ENCODE results near the gene OR6C4. TPM values are rescaled to one million over a fixed set of nuclear protein-coding genes. Genes with fewer than 3 reads are reported as not detected.

The OR6C4 gene
- total RNA-seq, 1 experiment from 2014 or later, result not detected

DNA sequence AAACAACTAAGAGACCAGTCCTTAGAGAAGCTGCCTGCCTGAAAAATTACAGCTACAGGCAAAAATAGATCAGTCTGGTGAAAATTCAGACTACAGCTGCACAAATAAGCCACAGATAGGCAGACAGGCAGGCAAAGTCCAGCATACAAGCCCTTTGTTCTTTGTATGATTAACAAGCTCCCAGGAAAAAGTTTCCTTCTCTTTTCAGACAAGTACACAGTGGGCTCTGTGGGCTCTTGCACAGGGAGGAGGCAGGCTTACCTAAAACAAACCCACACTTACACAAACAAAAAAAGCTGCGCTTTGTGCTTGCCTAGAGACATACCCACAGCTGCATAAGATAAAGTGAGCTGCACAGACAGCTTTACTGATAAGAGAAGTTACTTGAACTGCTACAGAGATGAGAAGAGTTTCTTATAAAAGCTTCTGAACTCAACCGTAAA lies 49.6 kb upstream of the OR6C4 start:
- DNase-seq, result no peak
- no peaks in the 10 kb centered on the region for H3K27me3 ChIP-seq (ENCODE audit: insufficient read depth, low read length)
- no peak overlapping the region for H2BK15ac ChIP-seq (ENCODE audit: low read depth, low read length)
- no peak overlapping the region for H3K14ac ChIP-seq (ENCODE audit: insufficient read depth, low read length)
- Mint-ChIP-seq H3K4me1 (no peaks in the 10 kb centered on the region), H3K27ac (no peak overlapping the region), H3K27me3 (ENCODE audit: low read depth) (no peaks in the 10 kb centered on the region; the same call in 1 of the 2 replicates), H3K36me3 (ENCODE audit: insufficient read depth in 1 of 3, low read depth in 3 of 3) (no peaks in the 10 kb centered on the region), H3K9me3 (no peaks in the 10 kb centered on the region), H3K4me3 (no peak overlapping the region)
- H3K23me2 ChIP-seq (ENCODE audit: insufficient read length, low read depth, low read length, poor library complexity, severe bottlenecking), result no peaks in the 10 kb centered on the region
- H3K27ac ChIP-seq (ENCODE audit: insufficient read length, low read depth, low read length), result no peak overlapping the region
- no peak overlapping the region for H2BK5ac ChIP-seq (ENCODE audit: insufficient read length, low read length)
- no peak overlapping the region for H3K56ac ChIP-seq (ENCODE audit: insufficient read length, low read depth, low read length)
- no peak overlapping the region for H3K9ac ChIP-seq (ENCODE audit: extremely low read depth, insufficient read length, low read length)
- H2BK120ac ChIP-seq (ENCODE audit: low read depth, low read length, poor library complexity, severe bottlenecking), result no peak overlapping the region
- no CpG with 5 or more reads among the region's 2 CpGs for WGBS (ENCODE audit: extremely low coverage, insufficient read length, low lambda C conversion rate)
- H3K4me1 ChIP-seq (ENCODE audit: insufficient read depth, low read length), result no peaks in the 10 kb centered on the region; the same call in 1 of the 2 replicates
- H2AFZ ChIP-seq (ENCODE audit: low read length), result no peak overlapping the region
- no peak overlapping the region for H4K8ac ChIP-seq (replicated peaks; ENCODE audit: insufficient read length, low read depth, low read length)
- no peak overlapping the region for H2BK12ac ChIP-seq (ENCODE audit: insufficient read length, low read depth, low read length)
- no peaks in the 10 kb centered on the region for H3K9me3 ChIP-seq (ENCODE audit: control insufficient read depth, low read depth, low read length)
- H4K5ac ChIP-seq (ENCODE audit: insufficient read length, low read depth, low read length), result no peak overlapping the region
- H4K91ac ChIP-seq (ENCODE audit: insufficient read length, low read depth, low read length), result no peak overlapping the region
- no peaks in the 10 kb centered on the region for H4K20me1 ChIP-seq (ENCODE audit: control insufficient read depth, insufficient read depth, insufficient read length)
- no peak overlapping the region for H3T11ph ChIP-seq (ENCODE audit: low read length)
- TF ChIP-seq, protein P1, sequence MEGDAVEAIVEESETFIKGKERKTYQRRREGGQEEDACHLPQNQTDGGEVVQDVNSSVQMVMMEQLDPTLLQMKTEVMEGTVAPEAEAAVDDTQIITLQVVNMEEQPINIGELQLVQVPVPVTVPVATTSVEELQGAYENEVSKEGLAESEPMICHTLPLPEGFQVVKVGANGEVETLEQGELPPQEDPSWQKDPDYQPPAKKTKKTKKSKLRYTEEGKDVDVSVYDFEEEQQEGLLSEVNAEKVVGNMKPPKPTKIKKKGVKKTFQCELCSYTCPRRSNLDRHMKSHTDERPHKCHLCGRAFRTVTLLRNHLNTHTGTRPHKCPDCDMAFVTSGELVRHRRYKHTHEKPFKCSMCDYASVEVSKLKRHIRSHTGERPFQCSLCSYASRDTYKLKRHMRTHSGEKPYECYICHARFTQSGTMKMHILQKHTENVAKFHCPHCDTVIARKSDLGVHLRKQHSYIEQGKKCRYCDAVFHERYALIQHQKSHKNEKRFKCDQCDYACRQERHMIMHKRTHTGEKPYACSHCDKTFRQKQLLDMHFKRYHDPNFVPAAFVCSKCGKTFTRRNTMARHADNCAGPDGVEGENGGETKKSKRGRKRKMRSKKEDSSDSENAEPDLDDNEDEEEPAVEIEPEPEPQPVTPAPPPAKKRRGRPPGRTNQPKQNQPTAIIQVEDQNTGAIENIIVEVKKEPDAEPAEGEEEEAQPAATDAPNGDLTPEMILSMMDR (conservative IDR thresholded peaks at IDR 0.05), result no peak
- H3K4me2 ChIP-seq (ENCODE audit: insufficient read depth, insufficient read length, low read length), result no peak overlapping the region
- H3K79me1 ChIP-seq (ENCODE audit: insufficient read depth, low read depth, low read length, poor library complexity, severe bottlenecking), result no peaks in the 10 kb centered on the region
- no peak overlapping the region for H3K18ac ChIP-seq (ENCODE audit: insufficient read length, low read depth, low read length)
- no peak overlapping the region for H3K4ac ChIP-seq (ENCODE audit: low read depth, low read length)
- no peak overlapping the region for H2AK5ac ChIP-seq (ENCODE audit: insufficient read length, low read length)
- H3K79me2 ChIP-seq (ENCODE audit: insufficient read depth, low read length), result no peaks in the 10 kb centered on the region
- H2BK20ac ChIP-seq (ENCODE audit: low read depth, low read length, poor library complexity, severe bottlenecking), result no peak overlapping the region
- no peak overlapping the region for H3K23ac ChIP-seq (ENCODE audit: insufficient read length, low read depth, low read length)
